Mucosa of descending colon (tissue), 3 donors: Measurements from ENCODE around the gene KCNJ6. TPM values are rescaled to one million over a fixed set of nuclear protein-coding genes. Genes with fewer than 3 reads are reported as not detected.

Source experiments
- ATAC-seq: fragments of 200-7000 bp; cut with Tn5 transposase; one replicate; pipeline ENCODE4 v1.9.1; 2020; ENCODE audit warnings: mild to moderate bottlenecking, moderate library complexity
- DNase-seq, 3 donors: peaks; one replicate each; pipeline ENCODE4 v3.0.0-alpha.2; 2020
- H3K36me3 ChIP-seq: fragments of 200-600 bp; one replicate; pipeline ENCODE4 v1.8.0; 2021; ENCODE audit warnings: low read depth, mild to moderate bottlenecking
- H3K4me1 ChIP-seq: fragments of 200-600 bp; one replicate; pipeline ENCODE4 v1.8.0; 2021; ENCODE audit warnings: low read depth, mild to moderate bottlenecking
- H3K4me3 ChIP-seq: fragments of 200-600 bp; one replicate; pipeline ENCODE4 v1.8.0; 2021; ENCODE audit warnings: mild to moderate bottlenecking
- H3K9me3 ChIP-seq: fragments of 200-600 bp; one replicate; pipeline ENCODE4 v1.8.0; 2021; ENCODE audit warnings: mild to moderate bottlenecking
- CTCF ChIP-seq: fragments of 200-600 bp; IDR thresholded peaks from one replicate; pipeline ENCODE4 v1.8.0; 2022; ENCODE audit warnings: antibody characterized with exemption, mild to moderate bottlenecking
- intact Hi-C, 2 donors: fragments of 100-400 bp; cut with DNase I in 1 of 2; cut with micrococcal nuclease in 1 of 2; formaldehyde crosslinking; loops; one replicate each; pipeline versions ENCODE4 v1.11.0 to v1.11.1; 2022; cut with DNase I, micrococcal nuclease
- total RNA-seq, 3 donors: library from RNA; stranded (reverse); fragmentation: NEBNext Ultra II Directional in 2 of 3; extraction: Animal tissue kit (Norgen Biotek cat#: 25700) in 2 of 3; gene quantifications; one replicate each; pipeline versions ENCODE4 v1.2.1 to v1.2.4, GENCODE V29; 2021 to 2023
- donor health status: DM: no; HTN: no; CAD: no; lungs with moderate emphysema.
- donor health status: DM: no; HTN: no; CAD: no.
- donor health status: DM: no; HTN: yes; CAD: no.

The KCNJ6 gene
- total RNA-seq, 3 donors from 2014 or later = 0.09 to 0.19 (median 0.14) TPM

GRCh38 chr21:37575580-37575979, 340.7 kb downstream of the KCNJ6 start:
- TF ChIP-seq CTCF = no peak
- ATAC-seq = no peak
- Histone ChIP-seq H3K4me1 (no peaks in the 10 kb centered on the region), H3K36me3 (no peaks in the 10 kb centered on the region), H3K4me3 (no peak overlapping the region), H3K9me3 (peaks cover 12% of the 10 kb centered on the region)
- intact Hi-C loops = no loop called here
- DNase-seq = no peak

DNA sequence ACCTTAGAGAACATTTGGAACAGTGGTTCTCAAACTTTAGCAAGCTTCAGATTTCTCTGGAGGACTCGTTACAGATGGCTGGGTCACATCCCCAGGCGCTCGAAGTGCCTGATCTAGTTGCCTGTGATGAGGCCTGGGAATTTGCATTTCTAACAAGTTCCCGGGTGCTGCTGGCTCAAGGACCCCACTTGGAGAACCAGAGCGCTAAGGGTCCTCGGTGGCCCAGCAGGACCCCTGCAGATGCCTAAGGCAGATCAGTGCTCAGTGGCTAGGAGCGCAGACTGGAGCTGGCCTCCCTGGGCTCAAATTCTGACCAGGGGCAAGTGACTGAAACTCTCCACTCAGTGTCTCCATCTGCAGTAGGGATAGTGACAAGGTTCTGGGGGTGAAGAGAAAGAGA, 341.5 kb downstream of the KCNJ6 start:
- Histone ChIP-seq H3K36me3 (no peaks in the 10 kb centered on the region), H3K9me3 (peaks cover 12% of the 10 kb centered on the region), H3K4me3 (no peak overlapping the region), H3K4me1 (no peaks in the 10 kb centered on the region)
- ATAC-seq (no peak), DNase-seq (no peak)
- intact Hi-C loops = no loop called here
- no peak for TF ChIP-seq CTCF

DNA sequence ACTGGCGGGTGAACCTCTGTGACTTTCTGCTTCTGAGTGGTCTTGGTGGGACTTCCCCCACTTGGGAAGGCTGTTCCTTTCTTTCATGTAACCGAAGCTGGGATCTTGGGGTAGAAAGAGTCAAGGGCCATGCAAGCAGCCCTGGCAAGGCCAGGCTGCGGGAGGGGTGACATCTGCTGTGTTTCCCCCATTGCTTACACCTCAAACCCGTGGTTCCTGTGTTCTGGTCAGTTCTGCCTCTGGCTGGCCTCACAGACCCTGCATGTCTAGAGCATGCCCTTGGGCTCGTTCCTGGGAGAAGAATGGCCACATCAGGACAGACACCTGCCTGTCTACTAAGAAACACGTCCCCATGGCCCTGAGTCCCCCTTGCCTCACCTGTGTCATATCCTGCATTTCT, 341.9 kb downstream of the KCNJ6 start:
- peaks cover 12% of the 10 kb centered on the region for H3K9me3 ChIP-seq
- no peaks in the 10 kb centered on the region for H3K4me1 ChIP-seq
- ATAC-seq (no peak), DNase-seq (no peak)
- no peaks in the 10 kb centered on the region for H3K36me3 ChIP-seq
- intact Hi-C loops = no loop called here
- no peak for TF ChIP-seq CTCF
- no peak overlapping the region for H3K4me3 ChIP-seq

GRCh38 chr21:37571442-37571841, 344.8 kb downstream of the KCNJ6 start:
- intact Hi-C loops = no loop called here

GRCh38 chr21:37568916-37569315, 347.3 kb downstream of the KCNJ6 start:
- no peak for TF ChIP-seq CTCF
- ATAC-seq (no peak), DNase-seq (no peak)
- H3K36me3 ChIP-seq = no peaks in the 10 kb centered on the region
- intact Hi-C loops = no loop called here
- H3K9me3 ChIP-seq = no peaks in the 10 kb centered on the region
- no peak overlapping the region for H3K4me3 ChIP-seq
- H3K4me1 ChIP-seq = peaks cover 7% of the 10 kb centered on the region

More at GRCh38 chr21:37571442-37571841, 344.8 kb downstream of the KCNJ6 start:
- Histone ChIP-seq H3K9me3 (no peaks in the 10 kb centered on the region), H3K4me3 (no peak overlapping the region), H3K4me1 (no peaks in the 10 kb centered on the region), H3K36me3 (no peaks in the 10 kb centered on the region)
- no peak for TF ChIP-seq CTCF
- no peak for ATAC-seq
- no peak for DNase-seq

DNA sequence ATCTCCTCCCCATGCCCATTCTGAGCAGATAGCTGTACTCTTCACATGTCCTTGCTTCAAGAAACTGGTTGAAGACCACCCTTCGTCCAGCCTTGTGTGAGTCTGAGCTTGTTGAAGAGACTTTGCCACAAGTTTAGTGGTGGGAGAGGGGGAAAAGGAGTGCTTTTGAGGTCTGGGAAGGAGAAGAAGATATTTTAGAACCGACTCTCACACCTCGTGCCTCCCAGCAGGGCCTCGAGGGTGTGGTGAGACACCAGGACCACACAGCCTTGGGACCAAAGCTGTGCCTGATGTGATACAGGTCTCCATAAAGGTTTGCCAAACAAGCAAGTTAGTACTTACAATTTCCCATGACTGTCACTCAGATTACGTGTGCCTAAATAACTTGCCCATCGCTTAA, 347.8 kb downstream of the KCNJ6 start:
- no peak overlapping the region for H3K4me3 ChIP-seq
- intact Hi-C loops = no loop called here
- H3K9me3 ChIP-seq = no peaks in the 10 kb centered on the region
- ATAC-seq = no peak
- peaks cover 9% of the 10 kb centered on the region for H3K4me1 ChIP-seq
- no peak for DNase-seq
- H3K36me3 ChIP-seq = no peaks in the 10 kb centered on the region
- TF ChIP-seq CTCF = no peak
